Mucosa of rectum (tissue), 2 donors: ENCODE data around the gene NPIPB9.
"Not testable (repeated sequence)": the region's sequence is repeated elsewhere in the genome, so short reads cannot be mapped to it uniquely, and the experiment has no call there.

Source experiments
- H3K27ac ChIP-seq, 2 donors: one replicate each; pipeline ENCODE4 v1.7.0; 2013; ENCODE audit warnings: inconsistent platforms in 2 of 2, low read depth in 2 of 2, low read length in 2 of 2
- H3K27me3 ChIP-seq, 2 donors: one replicate each; pipeline ENCODE4 v1.7.0; 2013; ENCODE audit warnings: low read length in 2 of 2; ENCODE audit not compliant: control insufficient read depth in 2 of 2, insufficient read depth in 2 of 2
- H3K36me3 ChIP-seq, 2 donors: one replicate each; pipeline ENCODE4 v1.7.0; 2013; ENCODE audit warnings: low read length in 2 of 2; ENCODE audit not compliant: control insufficient read depth in 2 of 2, insufficient read depth in 2 of 2
- H3K4me1 ChIP-seq, 2 donors: one replicate each; pipeline ENCODE4 v1.7.0; 2013; ENCODE audit warnings: low read length in 2 of 2, mild to moderate bottlenecking in 1 of 2; ENCODE audit not compliant: control insufficient read depth in 2 of 2, insufficient read depth in 2 of 2
- H3K4me3 ChIP-seq, 2 donors: one replicate each; pipeline ENCODE4 v1.7.0; 2013; ENCODE audit warnings: low read length in 2 of 2
- H3K9ac ChIP-seq, 2 donors: one replicate each; pipeline ENCODE4 v1.7.0; 2013; ENCODE audit warnings: low read length in 2 of 2, low read depth in 1 of 2, mild to moderate bottlenecking in 1 of 2
- H3K9me3 ChIP-seq, 2 donors: one replicate each; pipeline ENCODE4 v1.7.0; 2013; ENCODE audit warnings: low read length in 2 of 2; ENCODE audit not compliant: control insufficient read depth in 2 of 2
- donor health status: healthy.
- donor health status: Normal muscosa, but diverticular disease.

Gene NPIPB9

DNA sequence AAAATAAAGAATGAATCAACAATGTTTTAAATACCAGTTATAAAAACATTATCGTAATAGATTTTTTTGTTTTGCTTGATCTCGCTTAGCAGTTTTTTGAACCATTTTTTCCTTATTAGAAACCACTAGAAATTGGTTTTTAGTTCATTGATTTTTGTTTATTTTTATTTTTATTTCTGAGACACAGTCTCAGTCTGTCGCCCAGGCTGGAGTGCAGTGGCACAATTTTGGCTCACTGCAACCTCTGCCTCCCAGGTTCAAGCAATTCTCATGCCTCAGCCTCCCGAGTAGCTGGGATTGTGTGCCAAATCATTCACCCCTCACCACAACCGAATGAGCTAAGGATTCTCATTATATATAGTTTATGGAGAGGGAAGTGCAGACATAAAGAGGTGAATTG is at the start of gene NPIPB9:
Gene NPIPB9 (plus strand): TSS at position 301 of the 400 bp plus-strand sequence.
- not testable (repeated sequence) for H3K36me3 ChIP-seq, H3K27me3 ChIP-seq, H3K9ac ChIP-seq, H3K4me1 ChIP-seq, H3K27ac ChIP-seq, H3K4me3 ChIP-seq, H3K9me3 ChIP-seq

DNA sequence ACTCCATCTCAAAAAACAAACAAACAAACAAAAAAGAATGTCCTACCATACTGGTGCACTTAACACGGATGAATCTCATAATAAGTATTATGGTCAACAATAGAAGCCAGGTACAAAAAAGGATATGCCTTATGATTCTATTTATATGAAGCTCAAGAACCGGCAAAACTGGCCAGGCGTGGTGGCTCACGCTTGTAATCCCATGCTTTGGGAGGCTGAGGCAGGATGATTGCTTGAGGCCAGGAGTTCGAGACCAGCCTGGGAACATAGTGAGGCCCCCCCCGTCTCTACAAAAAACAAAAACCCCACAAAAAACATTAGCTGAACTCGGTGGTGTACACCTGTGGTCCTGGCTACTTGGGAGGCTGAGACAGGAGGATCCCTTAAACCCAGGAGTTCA is 47.3 kb upstream of the NPIPB9 start:
- not testable (repeated sequence) for H3K9ac ChIP-seq, H3K27ac ChIP-seq, H3K9me3 ChIP-seq, H3K4me1 ChIP-seq, H3K27me3 ChIP-seq, H3K4me3 ChIP-seq, H3K36me3 ChIP-seq

- H3K4me3 ChIP-seq, H3K9ac ChIP-seq, H3K27ac ChIP-seq, H3K27me3 ChIP-seq, H3K4me1 ChIP-seq, H3K36me3 ChIP-seq, H3K9me3 ChIP-seq: not testable (repeated sequence)
Measured at GRCh38 chr16:28711220-28712083, 40.1 kb upstream of the NPIPB9 start, which contains the start of gene EIF3C. Gene EIF3C (plus strand): TSS chr16:28711464. CDS start chr16:28711687, 223 bp downstream.

DNA sequence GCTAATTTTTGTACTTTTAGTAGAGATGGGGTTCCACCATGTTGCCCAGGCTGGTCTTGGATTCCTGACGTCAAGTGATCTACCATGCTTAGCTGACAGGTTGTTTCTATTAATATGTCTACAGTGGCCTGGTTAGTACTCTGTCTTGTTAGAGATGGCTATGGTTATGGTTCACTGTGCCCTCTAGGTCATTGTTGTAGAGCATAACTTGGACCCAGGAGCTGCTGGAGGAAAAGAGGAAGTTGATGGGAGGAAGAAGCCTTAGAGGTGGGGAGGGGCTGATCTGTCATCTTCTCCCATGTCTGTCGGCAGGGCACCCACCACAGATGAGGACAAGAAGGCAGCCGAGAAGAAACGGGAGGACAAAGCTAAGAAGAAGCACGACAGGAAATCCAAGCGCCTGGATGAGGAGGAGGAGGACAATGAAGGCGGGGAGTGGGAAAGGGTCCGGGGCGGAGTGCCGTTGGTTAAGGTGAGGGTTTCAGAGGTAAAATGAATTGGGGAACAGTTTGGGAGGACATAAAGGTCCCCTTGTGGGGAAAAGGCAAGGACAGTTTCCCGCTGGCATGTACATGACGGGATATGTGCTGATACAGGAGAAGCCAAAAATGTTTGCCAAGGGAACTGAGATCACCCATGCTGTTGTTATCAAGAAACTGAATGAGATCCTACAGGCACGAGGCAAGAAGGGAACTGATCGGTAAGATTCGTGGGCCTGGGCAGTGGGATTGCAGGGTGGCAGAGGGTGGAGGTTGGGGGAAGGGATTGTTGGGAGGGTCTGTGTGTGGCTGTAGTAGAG is 28.5 kb upstream of the NPIPB9 start:
- H3K27me3 ChIP-seq, H3K9me3 ChIP-seq, H3K9ac ChIP-seq, H3K36me3 ChIP-seq, H3K4me3 ChIP-seq, H3K4me1 ChIP-seq, H3K27ac ChIP-seq: not testable (repeated sequence)

DNA sequence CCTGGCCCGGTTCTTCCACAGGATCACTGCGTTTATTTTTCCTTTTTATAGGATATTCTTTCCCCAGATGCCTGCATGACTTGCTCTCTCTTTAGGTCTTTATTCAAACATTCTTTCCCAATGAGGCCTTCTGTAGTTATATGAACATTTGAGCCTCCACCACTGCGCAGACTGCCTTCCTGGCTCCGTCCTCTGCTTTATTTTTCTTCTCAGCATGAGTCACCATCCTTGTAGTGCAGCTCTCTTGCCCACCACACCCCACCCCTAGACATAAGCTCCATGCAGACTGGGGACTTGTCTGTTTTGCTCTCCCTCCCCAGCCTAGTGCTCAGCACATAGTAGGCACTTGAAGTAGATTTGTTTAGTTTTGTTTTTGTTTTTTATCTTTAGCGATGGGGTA is 20.3 kb upstream of the NPIPB9 start:
- not testable (repeated sequence) for H3K27ac ChIP-seq, H3K9me3 ChIP-seq, H3K9ac ChIP-seq, H3K4me3 ChIP-seq, H3K36me3 ChIP-seq, H3K27me3 ChIP-seq, H3K4me1 ChIP-seq

DNA sequence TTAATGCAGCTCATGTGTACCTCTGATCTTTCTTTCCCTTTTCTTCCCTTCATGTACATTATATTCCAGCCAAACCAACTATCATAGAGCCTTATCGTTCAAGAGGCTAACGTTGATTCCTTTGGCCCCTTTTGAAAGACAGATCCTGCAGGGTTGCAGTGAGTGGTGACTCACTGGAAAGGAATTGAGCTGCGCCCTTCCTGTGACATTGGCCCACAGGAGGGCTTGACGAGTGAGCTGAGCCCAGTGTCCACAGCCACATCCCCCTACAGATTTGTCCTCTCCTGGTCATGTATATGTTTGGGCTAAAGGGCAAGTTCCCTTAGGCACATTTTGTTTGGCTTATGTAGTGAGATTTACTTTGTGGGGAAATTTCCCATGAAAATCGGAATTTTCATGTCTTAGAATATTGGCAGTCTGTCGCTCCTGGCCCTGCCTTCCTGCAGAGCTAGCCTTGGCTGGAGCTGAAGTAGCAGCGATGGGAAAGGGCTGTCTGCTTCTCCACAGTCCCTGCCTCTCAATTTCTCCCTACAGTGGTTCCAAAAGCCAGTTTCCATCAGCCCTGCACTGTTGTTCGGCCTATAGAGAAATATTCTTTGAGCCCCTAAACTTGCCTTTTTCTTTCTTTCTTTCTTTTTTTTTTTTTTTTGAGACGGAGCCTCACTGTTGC is 19.0 kb upstream of the NPIPB9 start:
- H3K9ac ChIP-seq, H3K36me3 ChIP-seq, H3K27ac ChIP-seq, H3K27me3 ChIP-seq, H3K4me3 ChIP-seq, H3K9me3 ChIP-seq, H3K4me1 ChIP-seq: not testable (repeated sequence)

GRCh38 chr16:28739787-28740186 is 11.8 kb upstream of the NPIPB9 start:
- H3K27me3 ChIP-seq, H3K27ac ChIP-seq, H3K9me3 ChIP-seq, H3K9ac ChIP-seq, H3K36me3 ChIP-seq, H3K4me3 ChIP-seq, H3K4me1 ChIP-seq: not testable (repeated sequence)

DNA sequence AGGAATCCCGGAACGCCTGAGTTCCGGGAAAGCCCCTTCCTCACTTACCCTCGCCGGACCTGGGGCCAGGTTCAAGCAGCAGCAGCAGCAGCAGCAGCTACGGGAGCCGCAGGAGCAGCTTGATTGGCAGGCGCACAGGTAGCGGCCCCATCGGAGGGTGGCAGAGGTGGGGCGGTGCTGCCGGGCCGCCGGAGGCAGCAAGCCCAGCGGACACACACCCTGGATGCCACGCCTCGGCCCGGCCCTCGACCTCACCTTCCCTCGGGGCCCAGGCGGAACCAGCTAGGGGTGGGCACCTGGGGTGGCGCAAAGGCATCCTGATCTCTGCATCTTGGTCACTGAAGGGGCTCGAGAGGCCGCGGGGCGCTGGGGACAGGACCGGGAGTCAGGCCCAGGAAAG is 11.0 kb upstream of the NPIPB9 start:
- H3K9ac ChIP-seq, H3K4me1 ChIP-seq, H3K9me3 ChIP-seq, H3K27ac ChIP-seq, H3K36me3 ChIP-seq, H3K27me3 ChIP-seq, H3K4me3 ChIP-seq: not testable (repeated sequence)

GRCh38 chr16:28741295-28741694 is 10.3 kb upstream of the NPIPB9 start:
- H3K27ac ChIP-seq, H3K4me3 ChIP-seq, H3K9ac ChIP-seq: not testable (repeated sequence)

More at GRCh38 chr16:28741295-28741694, 10.3 kb upstream of the NPIPB9 start:
- not testable (repeated sequence) for H3K9me3 ChIP-seq, H3K27me3 ChIP-seq, H3K4me1 ChIP-seq, H3K36me3 ChIP-seq
